ENCODE data around the gene PRR11.
"Not testable (repeated sequence)": the region's sequence is repeated elsewhere in the genome, so short reads cannot be mapped to it uniquely, and the experiment has no call there.

PRR11 gene

DNA sequence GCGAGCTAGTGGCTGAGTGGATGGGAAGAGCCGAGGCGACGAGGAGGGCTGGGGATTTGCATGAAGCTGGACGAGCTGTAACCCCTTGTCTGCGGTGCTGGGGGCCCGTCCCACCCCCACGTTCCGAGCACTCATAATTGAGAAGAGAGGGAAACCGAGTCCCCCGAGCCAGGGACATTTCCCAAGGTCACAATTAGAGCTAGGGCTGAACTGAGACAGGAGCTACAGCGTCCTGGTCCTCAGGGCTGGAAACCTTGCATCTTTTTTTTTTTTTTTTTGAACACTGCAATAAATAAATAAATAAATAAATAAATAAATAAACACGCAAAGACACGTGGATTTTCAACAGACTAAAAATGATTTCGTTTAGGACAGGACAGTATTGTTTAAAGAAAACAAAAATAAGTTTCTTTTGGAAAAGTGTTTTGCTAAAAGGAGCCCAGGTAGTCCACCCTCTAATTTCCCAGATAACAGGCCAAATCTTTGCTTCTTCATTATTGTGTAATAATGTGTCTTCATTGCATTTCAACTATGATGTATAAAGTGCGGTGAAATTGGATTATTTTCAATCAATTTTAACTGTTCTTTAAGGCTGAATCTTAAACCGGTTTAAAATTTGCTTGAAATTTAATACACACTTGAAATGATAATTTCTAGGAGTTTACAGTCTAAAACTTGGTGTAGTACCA is 65.8 kb downstream of the PRR11 start:
- no peak for FAIRE-seq

DNA sequence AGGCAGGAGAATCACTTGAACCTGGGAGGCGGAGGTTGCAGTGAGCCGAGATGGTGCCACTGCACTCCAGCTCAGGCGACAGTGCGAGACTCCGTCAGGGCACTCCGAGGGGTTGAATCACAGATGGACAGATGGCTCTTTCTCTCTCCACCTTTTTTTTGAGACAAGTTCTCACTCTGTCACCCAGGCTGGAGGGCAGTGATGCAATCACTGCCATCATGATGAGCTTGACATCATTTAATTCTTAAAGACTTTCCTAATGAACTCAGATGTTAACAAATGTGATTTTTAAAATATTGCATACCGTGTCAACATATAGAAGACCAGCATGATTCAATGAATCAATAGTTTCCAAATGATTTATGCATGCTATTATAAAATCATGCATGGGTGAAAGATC is 68.3 kb downstream of the PRR11 start:
- no peak for FAIRE-seq

DNA sequence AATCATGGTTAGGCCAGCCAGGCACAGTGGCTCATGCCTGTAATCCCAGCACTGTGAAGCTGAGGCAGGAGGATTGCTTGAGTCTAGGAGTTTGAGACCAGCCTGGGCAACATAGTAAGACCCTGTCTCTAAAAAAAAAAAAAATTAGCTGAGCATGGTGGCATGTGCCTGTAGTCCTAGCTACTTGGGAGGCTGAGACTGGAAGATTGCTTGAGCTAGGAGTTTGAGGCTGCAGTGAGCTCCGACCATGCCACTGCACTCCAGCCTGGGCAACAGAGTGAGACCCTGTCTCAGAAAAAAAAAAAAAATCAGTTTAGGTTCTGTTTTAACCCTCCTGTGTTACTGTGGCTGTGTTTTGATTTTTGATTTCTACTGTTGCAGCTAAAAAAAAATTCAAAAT is 73.0 kb downstream of the PRR11 start:
- FAIRE-seq = not testable (repeated sequence)

DNA sequence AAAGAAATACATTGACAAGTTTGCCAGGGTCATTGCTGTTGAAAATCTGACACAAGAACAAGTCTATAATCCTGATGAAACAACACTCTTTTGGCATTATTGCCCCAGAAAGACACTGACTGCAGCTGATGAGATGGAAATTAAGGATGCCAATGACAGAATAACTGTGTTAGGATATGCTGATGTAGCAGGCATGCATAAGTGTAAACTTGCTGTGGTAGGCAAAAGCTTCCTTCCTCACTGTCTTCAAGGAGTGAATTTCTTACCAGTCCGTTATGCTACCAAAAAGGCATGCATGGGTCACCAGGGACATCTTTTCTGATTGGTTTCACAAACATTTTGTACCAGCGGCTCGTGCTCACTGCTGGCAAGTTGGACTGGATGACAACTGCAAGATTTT is 75.2 kb downstream of the PRR11 start:
- FAIRE-seq = no peak

DNA sequence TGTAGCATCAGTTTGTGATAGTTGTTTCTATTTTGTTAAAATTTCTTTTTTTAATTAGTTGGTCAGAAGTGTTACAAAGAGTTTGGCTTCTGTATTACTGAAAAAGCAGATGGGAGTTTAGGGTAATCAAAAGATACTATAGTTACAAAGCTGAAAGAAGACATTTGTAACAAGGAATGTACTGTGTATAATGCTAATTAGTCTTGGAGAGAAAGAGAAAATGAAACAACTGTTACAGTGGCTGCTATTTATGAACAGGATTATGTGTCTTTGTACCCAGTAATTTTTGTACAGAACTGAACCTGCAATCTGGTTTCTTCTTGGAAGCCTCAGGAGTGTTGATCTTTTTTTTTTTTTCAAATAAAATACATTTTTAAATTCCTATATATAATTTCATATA is 79.1 kb downstream of the PRR11 start:
- no peak for FAIRE-seq

DNA sequence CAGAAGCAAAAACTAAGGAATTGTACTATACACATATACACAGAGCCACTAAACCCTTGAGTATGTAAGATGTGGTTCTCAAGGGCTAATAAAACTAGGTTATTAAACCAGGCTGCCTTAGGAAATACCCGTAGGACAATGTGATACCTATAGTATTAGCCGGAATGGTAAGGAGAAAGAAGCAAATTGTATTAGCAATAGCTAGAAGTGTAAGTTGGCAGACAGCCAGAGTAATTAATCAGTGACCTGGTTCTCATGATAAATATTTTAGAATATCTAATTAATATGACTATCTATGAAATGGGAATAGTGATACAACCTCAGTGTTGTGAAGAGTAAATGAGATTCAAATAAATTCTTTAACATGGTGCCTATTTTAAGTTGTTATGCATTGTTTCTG is 83.4 kb downstream of the PRR11 start:
- FAIRE-seq = no peak

DNA sequence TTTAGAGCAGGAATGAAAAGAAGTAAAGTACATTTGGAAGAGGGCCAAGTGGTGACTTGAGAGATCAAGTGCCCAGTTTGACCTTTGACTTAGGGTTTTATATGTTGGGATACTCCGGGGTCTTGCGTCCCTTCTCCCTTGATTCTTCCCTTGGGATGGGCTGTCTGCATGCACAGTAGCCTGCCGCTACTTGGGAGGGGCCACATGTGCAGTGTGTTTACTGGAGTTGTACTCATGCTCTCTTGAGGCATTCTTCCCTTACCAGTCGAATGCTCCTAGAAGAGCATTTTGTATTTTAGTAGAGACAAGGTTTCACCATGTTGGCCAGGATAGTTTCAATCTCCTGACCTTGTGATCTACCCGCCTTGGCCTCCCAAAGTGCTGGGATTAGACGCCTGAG is 88.5 kb downstream of the PRR11 start:
- FAIRE-seq = no peak

Measured in G401.6 (cell line).